K562 (cell line): ENCODE results near the gene BHLHE40. TPM values are rescaled to one million over a fixed set of nuclear protein-coding genes. Genes with fewer than 3 reads are reported as not detected.

Source experiments
- ATAC-seq: fragments of 200-7000 bp; cut with Tn5 transposase; 3 replicates; pipeline ENCODE4 v1.9.1; 2020; ENCODE audit warnings: moderate library complexity
- BruUV-seq: library from RNA; stranded (reverse); fragments of 400-500 nt; replicated peaks from 2 replicates; lab custom pipeline; 2021; lab: Mats Ljungman, UMichigan
- CTCF ChIA-PET: fragments of 300-600 bp; formaldehyde crosslinking; extraction: SDS; loops from one replicate; lab custom pipeline; 2021; ENCODE audit warnings: low intra/inter-chr PET ratio; lab: Yijun Ruan, JAX
- POLR2A ChIA-PET: fragments of 300-600, 350-650 bp; sonication (Branson Sonifier 250); formaldehyde crosslinking; extraction: SDS; loops from one replicate; lab custom pipeline; 2021; ENCODE audit warnings: antibody characterized with exemption, inconsistent platforms; lab: Yijun Ruan, JAX
- DNase-seq, 4 experiments: peaks; one replicate each; pipeline versions ENCODE4 v3.0.0 to v3.0.0-alpha.2; 2011 to 2018; ENCODE audit warnings: low spot score in 3 of 4, mixed read lengths in 3 of 4; ENCODE audit errors: extremely low read depth in 1 of 4
- FAIRE-seq: peaks from 2 replicates; lab custom pipeline; 2011; peaks lifted over from hg19 to GRCh38; lab: Jason Lieb, UNC
- H2AFZ ChIP-seq: 2 replicates; pipeline ENCODE4 v1.6.0; 2011; ENCODE audit warnings: low read depth, low read length, control low read depth, inconsistent platforms
- H3K27ac ChIP-seq: fragments of 200-600 bp; 3 replicates; pipeline ENCODE4 v1.8.0; 2011; ENCODE audit warnings: low read depth, mild to moderate bottlenecking, control low read depth, inconsistent platforms, low read length, moderate library complexity, mixed read lengths; ENCODE audit errors: extremely low read depth
- H3K27me3 ChIP-seq, 2 experiments: fragments of 300-600 bp in 1 of 2; 2 replicates in 1 of 2; 3 replicates in 1 of 2; pipeline versions ENCODE4 v1.6.0 to v1.8.0; 2011; ENCODE audit warnings: inconsistent platforms in 2 of 2, low read length in 2 of 2, mild to moderate bottlenecking in 1 of 2, mixed read lengths in 1 of 2, moderate library complexity in 1 of 2; ENCODE audit not compliant: control insufficient read depth in 2 of 2, insufficient read depth in 2 of 2
- H3K36me3 ChIP-seq: fragments of 300-600 bp; 3 replicates; pipeline ENCODE4 v1.8.0; 2011; ENCODE audit warnings: mild to moderate bottlenecking, low read length, inconsistent platforms; ENCODE audit not compliant: control insufficient read depth, insufficient read depth
- H3K4me1 ChIP-seq, 2 experiments: fragments of 200-600 bp in 1 of 2; replicated peaks in 1 of 2; 2 replicates in 1 of 2; 3 replicates in 1 of 2; pipeline versions ENCODE4 v1.5.1 to v1.8.0; 2011; ENCODE audit warnings: inconsistent platforms in 2 of 2, low read length in 2 of 2, mild to moderate bottlenecking in 1 of 2, mixed read lengths in 1 of 2, moderate library complexity in 1 of 2; ENCODE audit not compliant: control insufficient read depth in 2 of 2, insufficient read depth in 2 of 2
- H3K4me2 ChIP-seq: 2 replicates; pipeline ENCODE4 v1.6.1; 2011; ENCODE audit warnings: low read length, control low read depth, inconsistent platforms, mixed read lengths; ENCODE audit not compliant: insufficient read depth
- H3K4me3 ChIP-seq: fragments of 200-600 bp; sonication (generic), shearing (Covaris generic); 2 replicates; pipeline ENCODE4 v1.5.1; 2016; ENCODE audit warnings: control low read depth, inconsistent platforms
- H3K79me2 ChIP-seq: fragments of 200-600 bp; 3 replicates; pipeline ENCODE4 v1.8.0; 2011; ENCODE audit warnings: low read length, inconsistent platforms; ENCODE audit not compliant: control insufficient read depth, insufficient read depth
- H3K9ac ChIP-seq, 2 experiments: 2 replicates each; pipeline versions ENCODE4 v1.6.0 to v1.6.1; 2011; ENCODE audit warnings: low read depth in 2 of 2, low read length in 2 of 2, control low read depth in 1 of 2, inconsistent platforms in 1 of 2, mild to moderate bottlenecking in 1 of 2, mixed read lengths in 1 of 2; ENCODE audit not compliant: insufficient read depth in 1 of 2
- H3K9me1 ChIP-seq: one replicate; pipeline ENCODE4 v1.6.0; 2011; ENCODE audit warnings: inconsistent platforms, mild to moderate bottlenecking, low read length, moderate library complexity; ENCODE audit not compliant: control insufficient read depth, insufficient read depth
- H3K9me3 ChIP-seq: replicated peaks from 2 replicates; pipeline ENCODE4 v1.5.1; 2011; ENCODE audit warnings: low read depth, low read length, inconsistent platforms; ENCODE audit not compliant: control insufficient read depth, insufficient read depth
- H4K20me1 ChIP-seq: replicated peaks from 2 replicates; pipeline ENCODE4 v1.6.1; 2011; ENCODE audit warnings: low read length, inconsistent platforms, mixed read lengths; ENCODE audit not compliant: control insufficient read depth, insufficient read depth
- ATF7 ChIP-seq: fragments of 450-650 bp; IDR thresholded peaks from 2 replicates; pipeline ENCODE4 v1.7.1; 2014; ENCODE audit warnings: mild to moderate bottlenecking, moderate library complexity
- BCL6 ChIP-seq: fragments of 250-450 bp; sonication (Bioruptor Pico); IDR thresholded peaks from 2 replicates; pipeline ENCODE4 v1.4.0; 2020
- CHD2 ChIP-seq: IDR thresholded peaks from 2 replicates; pipeline ENCODE4 v1.6.1; 2011; ENCODE audit warnings: low read depth, low read length
- CHD4 ChIP-seq: fragments of 200-600 bp; sonication (generic); IDR thresholded peaks from 3 replicates; pipeline ENCODE4 v1.6.1; 2012; ENCODE audit warnings: low read depth, mild to moderate bottlenecking, mixed read lengths, low read length, inconsistent platforms; ENCODE audit not compliant: insufficient read depth, insufficient replicate concordance, poor library complexity, severe bottlenecking
- HMGN3 ChIP-seq: IDR thresholded peaks from 2 replicates; pipeline ENCODE4 v1.6.1; 2011; ENCODE audit warnings: borderline replicate concordance, low read depth, mild to moderate bottlenecking, mixed read lengths, low read length; ENCODE audit not compliant: insufficient read length; ENCODE audit errors: extremely low read depth
- L3MBTL2 ChIP-seq: fragments of 450-650 bp; IDR thresholded peaks from 2 replicates; pipeline ENCODE4 v1.6.1; 2016; ENCODE audit warnings: mild to moderate bottlenecking, moderate library complexity
- MEF2A ChIP-seq: IDR thresholded peaks from 2 replicates; pipeline ENCODE4 v1.6.1; 2011; ENCODE audit warnings: low read depth, mild to moderate bottlenecking, low read length, moderate library complexity; ENCODE audit not compliant: control insufficient read depth
- NFYB ChIP-seq: IDR thresholded peaks from 2 replicates; pipeline ENCODE4 v1.6.1; 2011; ENCODE audit warnings: mild to moderate bottlenecking, moderate library complexity; ENCODE audit not compliant: insufficient read length; ENCODE audit errors: extremely low read depth
- PATZ1 ChIP-seq: fragments of 250-450 bp; sonication (Bioruptor Pico); IDR thresholded peaks from 2 replicates; pipeline ENCODE4 v1.5.0; 2020; ENCODE audit warnings: mild to moderate bottlenecking, borderline replicate concordance
- RAD21 ChIP-seq, 2 experiments: fragments of 250-450 bp in 1 of 2; fragments of 450-650 bp in 1 of 2; sonication (Bioruptor Pico) in 1 of 2; formaldehyde crosslinking in 1 of 2; IDR thresholded peaks in 1 of 2; conservative IDR thresholded peaks in 1 of 2; 2 replicates each; pipeline versions ENCODE4 v1.4.0 to v1.8.0; 2020 to 2022; ENCODE audit warnings: mild to moderate bottlenecking in 2 of 2, moderate library complexity in 1 of 2
- RAD51 ChIP-seq: fragments of 450-650 bp; IDR thresholded peaks from 2 replicates; pipeline ENCODE4 v1.7.1; 2016; ENCODE audit warnings: low read depth, mild to moderate bottlenecking, borderline replicate concordance
- SRSF3 ChIP-seq: fragments of 200-400 bp; formaldehyde crosslinking; IDR thresholded peaks from 2 replicates; pipeline ENCODE4 v1.6.1; 2016; ENCODE audit warnings: mild to moderate bottlenecking, low read length, moderate library complexity; ENCODE audit not compliant: insufficient read depth
- ZNF121 ChIP-seq: sonication (generic); formaldehyde crosslinking; conservative IDR thresholded peaks from 2 replicates; pipeline ENCODE4 v1.8.0; 2022; ENCODE audit warnings: missing genetic modification reagents
- ZNF507 ChIP-seq: conservative IDR thresholded peaks from 2 replicates; pipeline ENCODE4 v1.6.1; 2017; ENCODE audit warnings: missing genetic modification characterization, missing compliant biosample characterization
- WGBS: fragments of 100-300 bp; shearing (Covaris generic); methylation state at CpG from one replicate; pipeline ENCODE4 v1.1.6; 2016; ENCODE audit warnings: low coverage, mixed read lengths; ENCODE audit not compliant: insufficient coverage; ENCODE audit errors: missing lambda C conversion rate; 5-methylcytosine and 5-hydroxymethylcytosine counted together
- in situ Hi-C: fragments of 300-500 bp; cut with MboI; formaldehyde crosslinking; loops from 4 replicates; pipeline ENCODE4 v1.15.0; 2018; ENCODE audit warnings: inconsistent platforms, mixed read lengths
- intact Hi-C: fragments of 100-400 bp; cut with micrococcal nuclease; formaldehyde crosslinking; loops from 2 replicates; pipeline ENCODE4 v1.14.2; 2022
- polyA plus RNA-seq, 8 experiments: library from polyadenylated mRNA; depleted of rRNA in 4 of 8; stranded (reverse) in 5 of 8; unstranded in 3 of 8; fragments of >200 nt; fragmentation: Nextera tagmentation in 2 of 8; fragmentation: Illumina TruSeq in 1 of 8; extraction: Ambion mirVana in 2 of 8; extraction: Trizol in 1 of 8; gene quantifications; 2 replicates each; pipeline versions ENCODE4 v1.2.1 to v1.2.3, GENCODE V29; 2011 to 2014; ENCODE audit warnings: inconsistent platforms in 1 of 8, missing spikeins in 1 of 8
- total RNA-seq, 7 experiments: library from RNA; depleted of rRNA in 6 of 7; stranded (reverse); fragments of >200 nt in 6 of 7; fragmentation: Illumina TruSeq in 2 of 7; extraction: Trizol in 2 of 7; gene quantifications; 2 replicates each; pipeline versions ENCODE4 v1.2.1 to v1.2.3, GENCODE V29; 2011 to 2021; ENCODE audit warnings: low replicate concordance in 1 of 7
- TF ChIP-seq, protein P1 (sequence below): fragments of 250-450 bp; sonication (Bioruptor Pico); IDR thresholded peaks from 2 replicates; pipeline ENCODE4 v1.5.0; 2021; ENCODE audit warnings: mild to moderate bottlenecking, borderline replicate concordance

Gene BHLHE40
- total and polyA plus RNA-seq, 9 of the 15 experiments (the other 6 are each of a cell fraction or from before 2014, with no cell fraction given): 12.0 to 83.9 (median 31.4) TPM

GRCh38 chr3:4996223-4996765 lies 17.1 kb downstream of the BHLHE40 start (continued):
- no peak for TF ChIP-seq BCL6
- peak; percentile 84 for TF ChIP-seq ATF7
- no peak; the same call in 1 of the 2 replicates for TF ChIP-seq RAD51
- TF ChIP-seq SRSF3: no peak

DNA sequence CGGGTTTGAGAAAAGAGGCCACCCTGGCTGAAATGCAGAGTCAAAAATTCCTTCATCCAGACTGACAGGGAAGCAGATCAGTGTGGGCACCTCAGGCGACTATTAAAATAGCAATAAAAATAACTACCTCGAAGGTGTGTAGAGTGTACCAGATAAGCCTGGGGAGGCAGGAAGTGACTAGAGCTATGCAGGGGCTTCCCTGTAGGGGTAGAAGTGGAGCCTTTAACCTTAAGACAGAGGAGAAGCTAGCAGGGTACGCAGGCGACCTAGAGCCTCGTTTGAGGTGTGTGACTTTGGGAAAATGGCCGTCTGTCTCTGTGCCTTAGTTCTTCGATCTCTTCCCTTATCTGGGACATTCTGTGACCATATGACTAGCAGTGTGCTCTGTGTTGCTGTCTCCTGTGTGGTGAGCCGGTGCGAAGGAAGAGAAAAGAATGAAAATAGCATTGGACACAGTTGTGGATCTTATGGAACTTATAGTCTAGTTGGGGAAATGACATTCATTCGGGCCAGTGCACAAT lies 17.6 kb downstream of the BHLHE40 start:
- no peaks in the 10 kb centered on the region for H3K36me3 ChIP-seq
- no TSS peak for BruUV-seq
- in situ Hi-C loops: no loop called here
- no peak for TF ChIP-seq CHD4
- TF ChIP-seq HMGN3: no peak
- TF ChIP-seq ZNF121: no peak
- TF ChIP-seq, protein P1, sequence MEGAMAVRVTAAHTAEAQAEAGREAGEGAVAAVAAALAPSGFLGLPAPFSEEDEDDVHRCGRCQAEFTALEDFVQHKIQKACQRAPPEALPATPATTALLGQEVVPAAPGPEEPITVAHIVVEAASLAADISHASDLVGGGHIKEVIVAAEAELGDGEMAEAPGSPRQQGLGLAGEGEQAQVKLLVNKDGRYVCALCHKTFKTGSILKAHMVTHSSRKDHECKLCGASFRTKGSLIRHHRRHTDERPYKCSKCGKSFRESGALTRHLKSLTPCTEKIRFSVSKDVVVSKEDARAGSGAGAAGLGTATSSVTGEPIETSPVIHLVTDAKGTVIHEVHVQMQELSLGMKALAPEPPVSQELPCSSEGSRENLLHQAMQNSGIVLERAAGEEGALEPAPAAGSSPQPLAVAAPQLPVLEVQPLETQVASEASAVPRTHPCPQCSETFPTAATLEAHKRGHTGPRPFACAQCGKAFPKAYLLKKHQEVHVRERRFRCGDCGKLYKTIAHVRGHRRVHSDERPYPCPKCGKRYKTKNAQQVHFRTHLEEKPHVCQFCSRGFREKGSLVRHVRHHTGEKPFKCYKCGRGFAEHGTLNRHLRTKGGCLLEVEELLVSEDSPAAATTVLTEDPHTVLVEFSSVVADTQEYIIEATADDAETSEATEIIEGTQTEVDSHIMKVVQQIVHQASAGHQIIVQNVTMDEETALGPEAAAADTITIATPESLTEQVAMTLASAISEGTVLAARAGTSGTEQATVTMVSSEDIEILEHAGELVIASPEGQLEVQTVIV: no peak
- peak; percentile 94 for TF ChIP-seq L3MBTL2
- no peak for TF ChIP-seq PATZ1
- TF ChIP-seq RAD21 (CRISPR knock-in tag; conservative IDR thresholded peaks at IDR 0.05 in 1 of 2, IDR thresholded peaks at IDR 0.05 in 1 of 2): 0 out of 4 replicates have a peak, but pooled peaks of 1 of the 2 experiments have one; percentile 7
- TF ChIP-seq NFYB: no peak
- TF ChIP-seq ZNF507: no peak
- TF ChIP-seq CHD2: no peak
- TF ChIP-seq MEF2A: no peak

More for the DNA sequence above, 17.6 kb downstream of the BHLHE40 start:
- peak; percentile 35 for FAIRE-seq
- Histone ChIP-seq H3K4me2 (peak overlapping the region; percentile 54), H3K9ac (peak overlapping the region; percentile 55 to 66; a peak in 3 of 4 replicates), H3K4me1 (peaks cover 37 to 72% of the 10 kb centered on the region in 2 experiments), H4K20me1 (no peaks in the 10 kb centered on the region), H3K27ac (peak overlapping the region; percentile 95), H3K9me1 (no peaks in the 10 kb centered on the region), H2AFZ (peak overlapping the region; percentile 100), H3K79me2 (no peaks in the 10 kb centered on the region), H3K27me3 (no peaks in the 10 kb centered on the region), H3K4me3 (no peak overlapping the region), H3K9me3 (no peaks in the 10 kb centered on the region)
- peak in 3 of 4 experiments; percentile 42 to 78 (median 63) for DNase-seq
- intact Hi-C loops: no loop called here
- POLR2A ChIA-PET: interaction anchor here (0.5 to 6.4 kb wide), 6 partner anchors 12 to 546 kb away, joined by 3 to 85 read pairs (median 3); no protein-coding TSS in a partner anchor
- CTCF ChIA-PET: no interaction called here
- peak; percentile 73 for ATAC-seq
- 23% methylated on average over 11 of the region's 11 CpGs for WGBS
